ENCODE results near the gene C14orf93.
"Not testable (repeated sequence)": the region's sequence is repeated elsewhere in the genome, so short reads cannot be mapped to it uniquely, and the experiment has no call there.

C14orf93 gene

GRCh38 chr14:23018107-23018506 lies 8.2 kb upstream of the C14orf93 start:
- no peak for DNase-seq

- DNase-seq, result no peak
Measured at GRCh38 chr14:23017091-23017490, 7.1 kb upstream of the C14orf93 start.

GRCh38 chr14:23015618-23016017 lies 5.7 kb upstream of the C14orf93 start:
- DNase-seq, result no peak

GRCh38 chr14:23013749-23014054 lies 3.8 kb upstream of the C14orf93 start:
- DNase-seq, result not testable (repeated sequence)

GRCh38 chr14:23013054-23013748 lies 3.3 kb upstream of the C14orf93 start:
- no peak for DNase-seq

GRCh38 chr14:23009483-23009938 lies 432 bp downstream of the C14orf93 start:
- no peak for DNase-seq

GRCh38 chr14:23008831-23009230 lies 1.1 kb downstream of the C14orf93 start:
- no peak for DNase-seq

- peak; percentile 99 for DNase-seq
Measured at GRCh38 chr14:23006544-23007419, 3.2 kb downstream of the C14orf93 start.

GRCh38 chr14:23006188-23006534 lies 3.8 kb downstream of the C14orf93 start:
- no peak for DNase-seq

- DNase-seq, result no peak
Measured at GRCh38 chr14:23005451-23006187, 4.3 kb downstream of the C14orf93 start.

GRCh38 chr14:23004274-23004673 lies 5.7 kb downstream of the C14orf93 start:
- not testable (repeated sequence) for DNase-seq

- no peak for DNase-seq
Measured at GRCh38 chr14:23002592-23002991, 7.4 kb downstream of the C14orf93 start.

- no peak for DNase-seq
Measured at GRCh38 chr14:23000860-23001259, 9.1 kb downstream of the C14orf93 start.

- no peak for DNase-seq
Measured at GRCh38 chr14:22998329-22999012, 11.5 kb downstream of the C14orf93 start.

- no peak for DNase-seq
Measured at GRCh38 chr14:22997676-22998323, 12.1 kb downstream of the C14orf93 start.

GRCh38 chr14:22996768-22997654 lies 12.9 kb downstream of the C14orf93 start:
- DNase-seq, result no peak

- DNase-seq, result no peak
Measured at GRCh38 chr14:22995889-22996625, 13.9 kb downstream of the C14orf93 start.

- DNase-seq, result peak; percentile 39
Measured at GRCh38 chr14:22994762-22995275, 15.1 kb downstream of the C14orf93 start.

- DNase-seq, result no peak
Measured at GRCh38 chr14:22993517-22993916, 16.4 kb downstream of the C14orf93 start.

- DNase-seq, result no peak
Measured at GRCh38 chr14:22991852-22992251, 18.1 kb downstream of the C14orf93 start.

All from CD4-positive, alpha-beta T cell treated with Interleukin-10 for 1 hour (primary cell).